Endometrial microvascular endothelial cells (primary cell): ENCODE measurements around the gene ZDHHC12. TPM values are rescaled to one million over a fixed set of nuclear protein-coding genes. Genes with fewer than 3 reads are reported as not detected.
"Not testable (repeated sequence)": the region's sequence is repeated elsewhere in the genome, so short reads cannot be mapped to it uniquely, and the experiment has no call there.

ENCODE experiments used
- in situ Hi-C: cut with HindIII; loops from 2 replicates; pipeline ENCODE4 v1.10.0; 2017; ENCODE audit warnings: low sequenced_read_pairs, low pct_unique_long_range_greater_than_20kb; ENCODE audit errors: inconsistent ontology term
- total RNA-seq: library from RNA; depleted of rRNA; stranded (reverse); fragments of >200 nt; gene quantifications from one replicate; pipeline ENCODE4 v1.2.3, GENCODE V29; 2015; ENCODE audit errors: inconsistent ontology term

ZDHHC12 gene
- total RNA-seq, 1 donor from 2014 or later = 101 TPM

- in situ Hi-C loops = no loop called here
Observed at GRCh38 chr9:128714586-128715435, 9.1 kb downstream of the ZDHHC12 start.

- in situ Hi-C loops = no loop called here
Observed at GRCh38 chr9:128713941-128714573, 9.9 kb downstream of the ZDHHC12 start.

GRCh38 chr9:128713411-128713780, 10.5 kb downstream of the ZDHHC12 start:
- in situ Hi-C loops = no loop called here

- in situ Hi-C loops = no loop called here
Observed at GRCh38 chr9:128712451-128713410, 11.2 kb downstream of the ZDHHC12 start.

- in situ Hi-C loops = no loop called here
Observed at GRCh38 chr9:128707446-128707845, 16.5 kb downstream of the ZDHHC12 start.

DNA sequence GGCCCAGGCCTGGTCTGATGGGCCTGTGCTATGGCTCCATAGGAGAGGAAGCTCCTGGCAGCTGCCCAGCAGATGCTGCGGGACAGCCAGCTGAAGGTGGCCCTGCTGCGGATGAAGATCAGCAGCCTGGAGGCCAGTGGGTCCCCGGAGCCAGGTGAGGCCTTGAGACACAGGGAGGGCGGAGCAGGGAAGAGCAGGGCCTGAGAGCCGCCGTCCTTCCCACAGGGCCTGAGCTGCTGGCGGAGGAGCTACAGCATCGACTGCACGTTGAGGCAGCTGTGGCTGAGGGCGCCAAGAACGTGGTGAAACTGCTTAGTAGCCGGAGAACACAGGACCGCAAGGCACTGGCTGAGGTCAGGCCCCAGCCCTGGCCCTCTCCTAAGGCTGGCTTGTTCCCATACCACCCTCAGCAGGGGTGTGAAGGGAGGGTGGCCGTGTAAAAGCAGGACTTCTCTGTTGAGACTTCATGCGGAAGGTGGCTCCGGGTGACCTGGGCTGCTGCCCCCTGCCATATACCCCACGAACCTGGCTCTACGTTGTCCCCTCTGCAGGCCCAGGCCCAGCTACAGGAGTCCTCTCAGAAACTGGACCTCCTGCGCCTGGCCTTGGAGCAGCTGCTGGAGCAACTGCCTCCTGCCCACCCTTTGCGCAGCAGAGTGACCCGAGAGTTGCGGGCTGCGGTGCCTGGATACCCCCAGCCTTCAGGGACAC, 17.1 kb downstream of the ZDHHC12 start:
- in situ Hi-C loops = no loop called here

DNA sequence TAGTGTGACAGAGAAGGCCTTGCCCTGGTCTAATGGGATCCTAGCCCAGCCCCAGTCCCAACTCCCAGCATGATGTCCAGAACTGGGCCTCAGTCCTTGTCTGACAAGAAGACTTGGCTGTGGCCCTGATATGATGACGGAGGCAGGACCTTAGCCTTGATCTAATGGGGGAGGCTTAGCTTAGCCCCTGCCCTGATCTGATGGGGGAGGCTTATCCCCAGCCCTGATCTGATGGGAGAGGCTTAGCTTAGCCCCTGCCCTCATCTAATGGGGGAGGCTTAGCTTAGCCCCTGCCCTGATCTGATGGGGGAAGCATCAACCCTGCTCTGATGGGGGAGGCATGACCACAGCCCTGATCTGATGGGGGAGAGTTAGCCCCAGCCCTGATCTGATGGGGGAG, 17.9 kb downstream of the ZDHHC12 start:
- in situ Hi-C loops = no loop called here

- in situ Hi-C loops = no loop called here
Observed at GRCh38 chr9:128705051-128705965, 18.6 kb downstream of the ZDHHC12 start.

- in situ Hi-C loops = no loop called here
Observed at GRCh38 chr9:128704356-128704670, 19.6 kb downstream of the ZDHHC12 start.

- in situ Hi-C loops = no loop called here
Observed at GRCh38 chr9:128703616-128704355, 20.1 kb downstream of the ZDHHC12 start.

GRCh38 chr9:128702949-128703615, 20.8 kb downstream of the ZDHHC12 start:
- in situ Hi-C loops = no loop called here

DNA sequence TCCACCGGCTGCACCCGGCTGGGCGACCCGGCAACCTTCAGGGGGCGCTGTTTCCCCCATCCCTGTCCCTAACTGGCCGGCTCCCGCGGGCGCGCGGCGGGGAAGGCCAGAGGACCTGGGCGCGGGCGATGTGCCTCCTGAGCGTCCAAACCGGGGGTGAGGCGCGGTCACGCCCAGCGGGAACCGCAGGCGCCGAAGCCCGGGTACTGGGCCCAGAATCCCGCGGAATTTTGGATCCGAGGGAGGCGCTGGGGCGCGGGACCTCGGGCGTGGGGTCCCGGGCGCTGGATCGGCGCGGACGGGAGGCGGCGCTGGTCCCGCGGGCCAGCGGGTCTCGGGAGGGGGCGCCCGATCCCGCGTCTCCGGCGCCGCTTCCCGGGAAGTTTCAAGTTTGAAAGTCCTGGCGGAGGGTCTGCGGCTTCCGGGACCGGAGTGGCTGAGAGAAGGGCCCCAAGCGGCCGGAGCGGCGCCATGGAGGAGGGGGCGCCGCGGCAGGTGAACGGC, 21.4 kb downstream of the ZDHHC12 start, which contains the start of gene PKN3:
Gene PKN3, plus strand, starts transcription at position 59 of the 504 bp plus-strand sequence. Its CDS starts 413 bp downstream, at position 472.
- in situ Hi-C loops = no loop called here

DNA sequence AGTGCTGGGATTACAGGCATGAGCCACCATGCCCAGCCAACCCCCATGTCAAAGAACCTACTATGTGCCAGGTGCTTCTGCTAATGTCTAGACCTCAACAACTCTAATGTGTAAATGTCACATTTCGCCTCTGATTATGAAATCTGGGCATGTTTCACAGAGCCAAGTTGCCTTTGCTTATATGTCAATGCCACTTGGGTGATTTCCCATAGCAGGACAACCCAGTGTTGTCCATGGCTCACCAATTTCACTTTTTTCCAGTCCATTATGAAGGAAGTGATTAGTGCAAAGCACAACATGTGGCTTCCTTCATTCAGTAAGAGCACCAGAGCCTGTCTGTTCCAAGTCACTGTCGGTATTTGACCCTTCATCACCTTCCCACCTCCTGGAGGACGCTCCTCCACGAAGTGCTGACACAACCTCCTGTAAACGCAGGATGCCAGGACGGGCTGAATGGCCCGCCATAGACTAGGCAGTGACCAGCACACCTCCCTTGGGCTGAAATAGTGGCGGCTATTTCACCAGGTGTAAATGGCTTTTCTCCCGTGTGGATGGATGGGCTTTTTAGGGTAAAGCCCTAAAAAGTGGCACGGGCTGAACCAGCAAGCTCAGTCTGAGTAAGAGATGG, 22.6 kb downstream of the ZDHHC12 start:
- in situ Hi-C loops = no loop called here

DNA sequence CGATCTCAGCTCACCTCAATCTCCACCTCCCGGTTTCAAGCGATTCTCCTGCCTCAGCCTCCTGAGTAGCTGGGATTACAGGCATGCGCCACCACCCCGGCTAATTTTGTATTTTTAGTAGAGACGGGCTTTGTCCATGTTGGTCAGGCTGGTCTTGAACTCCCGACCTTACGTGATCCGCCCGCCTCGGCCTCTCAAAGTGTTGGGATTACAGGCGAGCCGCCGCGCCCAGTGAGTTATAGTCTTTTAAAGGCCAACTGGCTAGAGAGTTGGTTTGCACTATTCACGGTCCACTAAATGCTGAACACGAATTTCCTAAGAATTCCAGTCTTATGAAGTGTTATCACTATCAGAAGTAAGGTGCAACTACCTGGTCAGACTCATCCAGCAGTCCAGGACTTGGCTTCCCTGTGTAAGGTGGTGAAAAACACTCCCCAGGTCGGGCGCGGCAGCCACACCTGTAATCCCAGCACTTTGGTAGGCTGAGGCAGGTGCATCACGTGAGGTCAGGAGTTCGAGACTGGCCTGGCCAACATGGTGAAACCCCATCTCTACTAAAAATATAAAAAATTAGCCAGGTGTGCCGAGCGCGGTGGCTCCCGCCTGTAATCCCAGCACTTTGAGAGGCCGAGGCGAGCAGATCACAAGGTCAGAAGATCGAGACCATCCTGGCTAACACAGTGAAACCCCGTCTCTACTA, 24.7 kb downstream of the ZDHHC12 start:
- in situ Hi-C loops = not testable (repeated sequence)

DNA sequence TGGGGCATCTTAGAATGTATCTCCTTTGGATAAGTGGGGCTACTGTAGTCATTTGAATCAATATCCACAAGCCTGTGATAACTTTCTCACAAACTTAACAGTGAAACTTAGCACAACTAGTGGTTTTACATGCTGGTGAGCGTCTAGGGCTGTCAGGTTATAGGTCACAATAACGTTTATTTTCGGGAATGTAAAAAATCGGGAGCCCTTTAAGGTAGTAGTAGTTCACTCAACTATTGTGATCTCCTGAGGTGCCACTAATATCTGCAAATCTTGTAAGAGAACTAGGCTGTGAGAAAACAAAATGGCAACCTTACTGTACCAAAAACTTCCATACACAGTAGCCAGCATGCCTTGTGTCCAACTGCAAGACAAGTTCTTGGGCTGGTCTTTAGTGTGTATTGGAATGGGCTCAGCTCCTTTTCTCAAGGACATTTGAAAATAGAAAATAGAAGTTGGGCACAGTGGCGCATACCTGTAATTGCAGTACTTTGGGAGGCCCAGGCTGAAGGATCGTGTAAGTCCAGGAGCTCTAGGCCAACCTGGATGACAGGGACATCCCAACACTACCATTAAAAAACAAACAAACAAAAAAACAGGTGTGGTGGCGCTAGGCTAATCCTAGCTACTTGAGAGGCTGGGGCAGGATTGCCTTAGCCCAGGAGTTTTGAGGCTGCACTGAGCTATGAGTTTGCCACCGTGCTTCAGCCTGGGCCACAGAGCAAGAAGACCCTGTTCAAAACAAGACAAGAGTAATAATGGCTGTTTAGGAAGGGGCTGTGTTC, 26.8 kb downstream of the ZDHHC12 start:
- in situ Hi-C loops = no loop called here
